Aorta (tissue), 5 donors: ENCODE measurements around the gene A1CF. TPM values are rescaled to one million over a fixed set of nuclear protein-coding genes. Genes with fewer than 3 reads are reported as not detected.

Source experiments
- ATAC-seq: fragments of 200-7000 bp; cut with Tn5 transposase; one replicate; pipeline ENCODE4 v1.9.1; 2022; ENCODE audit warnings: moderate library complexity; ENCODE audit not compliant: low FRiP score
- DNase-seq, 2 donors: peaks; one replicate each; pipeline ENCODE4 v3.0.0-alpha.2; 2020
- H3K27ac ChIP-seq, 2 donors: one replicate each; pipeline ENCODE4 v1.5.1; 2013; ENCODE audit warnings: low read length in 2 of 2, mild to moderate bottlenecking in 2 of 2, moderate library complexity in 2 of 2, control low read depth in 1 of 2, inconsistent platforms in 1 of 2, low read depth in 1 of 2
- H3K27me3 ChIP-seq, 2 donors: one replicate each; pipeline ENCODE4 v1.6.1; 2013; ENCODE audit warnings: control low read depth in 1 of 2, low read length in 1 of 2, mild to moderate bottlenecking in 1 of 2, moderate library complexity in 1 of 2; ENCODE audit not compliant: insufficient read depth in 2 of 2, control insufficient read depth in 1 of 2
- H3K36me3 ChIP-seq, 2 donors: one replicate each; pipeline ENCODE4 v1.6.1; 2013; ENCODE audit warnings: control low read depth in 1 of 2, low read length in 1 of 2, mild to moderate bottlenecking in 1 of 2; ENCODE audit not compliant: insufficient read depth in 2 of 2, control insufficient read depth in 1 of 2
- H3K4me1 ChIP-seq, 2 donors: one replicate each; pipeline ENCODE4 v1.6.1; 2013; ENCODE audit warnings: low read length in 2 of 2, control low read depth in 1 of 2, mild to moderate bottlenecking in 1 of 2, moderate library complexity in 1 of 2; ENCODE audit not compliant: insufficient read depth in 2 of 2, control insufficient read depth in 1 of 2
- H3K4me3 ChIP-seq, 2 donors: one replicate each; pipeline ENCODE4 v1.5.1; 2013; ENCODE audit warnings: low read length in 2 of 2, control low read depth in 1 of 2, mild to moderate bottlenecking in 1 of 2
- H3K9me3 ChIP-seq: one replicate; pipeline ENCODE4 v1.6.1; 2013; ENCODE audit warnings: mild to moderate bottlenecking, low read length; ENCODE audit not compliant: control insufficient read depth
- WGBS, 2 donors: extraction: QIAGEN DNeasy Blood & Tissue Kit; methylation state at CpG; one replicate each; pipeline ENCODE4 v1.1.7; 2013; 5-methylcytosine and 5-hydroxymethylcytosine counted together
- intact Hi-C, 2 donors: fragments of 100-400 bp; cut with DNase I; formaldehyde crosslinking; loops; one replicate each; pipeline versions ENCODE4 v1.14.2 to v1.15.0; 2022
- polyA plus RNA-seq, 2 donors: library from polyadenylated mRNA; stranded (reverse); fragments of 200-250 nt; gene quantifications; one replicate each; pipeline ENCODE4 v1.2.3, GENCODE V29; 2013
- total RNA-seq, 2 donors: library from RNA; stranded (reverse); fragmentation: NEBNext Ultra II Directional; extraction: Animal tissue kit (Norgen Biotek cat#: 25700); gene quantifications; one replicate each; pipeline ENCODE4 v1.2.1, GENCODE V29; 2021
- donor health status: healthy with polysubstance abuse.
- donor health status: Bipolar disorder and iron deficiency.
- donor health status: DM: no; HTN: no; CAD: no.
- donor health status: DM: no; HTN: no; CAD: no.
- donor health status: DM: yes; HTN: yes; CAD: no.

Gene A1CF
- total and polyA plus RNA-seq, 4 donors: 4.8 TPM; not detected in 3

DNA sequence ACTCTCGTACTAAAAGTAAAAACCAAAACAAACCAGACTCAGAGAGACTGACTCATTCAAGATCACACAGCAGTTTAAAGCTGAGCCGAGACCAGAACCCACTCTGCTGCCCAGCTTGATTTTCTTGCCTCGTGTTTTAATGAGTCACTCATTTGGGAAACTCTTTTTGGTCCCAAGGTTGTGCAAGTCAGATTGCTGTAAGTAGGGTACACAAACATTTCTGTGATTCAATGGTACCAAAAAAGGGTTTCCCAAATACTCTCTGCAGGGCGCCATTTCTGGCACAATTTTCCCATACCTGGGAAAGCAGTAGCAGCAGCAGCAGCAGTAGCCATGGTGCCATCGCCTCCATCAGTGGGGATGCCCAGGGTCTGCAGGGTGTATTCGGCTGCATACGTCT lies 75.8 kb downstream of the A1CF start:
- no peak overlapping the region for H3K27ac ChIP-seq
- H3K36me3 ChIP-seq: no peaks in the 10 kb centered on the region
- no peaks in the 10 kb centered on the region for H3K9me3 ChIP-seq
- DNase-seq (no peak), ATAC-seq (no peak)
- 82 to 84% methylated on average over 7 of the region's 7 CpGs for WGBS, 2 donors
- H3K27me3 ChIP-seq: no peaks in the 10 kb centered on the region
- intact Hi-C loops: no loop called here
- H3K4me1 ChIP-seq: no peaks in the 10 kb centered on the region
- H3K4me3 ChIP-seq: no peak overlapping the region

DNA sequence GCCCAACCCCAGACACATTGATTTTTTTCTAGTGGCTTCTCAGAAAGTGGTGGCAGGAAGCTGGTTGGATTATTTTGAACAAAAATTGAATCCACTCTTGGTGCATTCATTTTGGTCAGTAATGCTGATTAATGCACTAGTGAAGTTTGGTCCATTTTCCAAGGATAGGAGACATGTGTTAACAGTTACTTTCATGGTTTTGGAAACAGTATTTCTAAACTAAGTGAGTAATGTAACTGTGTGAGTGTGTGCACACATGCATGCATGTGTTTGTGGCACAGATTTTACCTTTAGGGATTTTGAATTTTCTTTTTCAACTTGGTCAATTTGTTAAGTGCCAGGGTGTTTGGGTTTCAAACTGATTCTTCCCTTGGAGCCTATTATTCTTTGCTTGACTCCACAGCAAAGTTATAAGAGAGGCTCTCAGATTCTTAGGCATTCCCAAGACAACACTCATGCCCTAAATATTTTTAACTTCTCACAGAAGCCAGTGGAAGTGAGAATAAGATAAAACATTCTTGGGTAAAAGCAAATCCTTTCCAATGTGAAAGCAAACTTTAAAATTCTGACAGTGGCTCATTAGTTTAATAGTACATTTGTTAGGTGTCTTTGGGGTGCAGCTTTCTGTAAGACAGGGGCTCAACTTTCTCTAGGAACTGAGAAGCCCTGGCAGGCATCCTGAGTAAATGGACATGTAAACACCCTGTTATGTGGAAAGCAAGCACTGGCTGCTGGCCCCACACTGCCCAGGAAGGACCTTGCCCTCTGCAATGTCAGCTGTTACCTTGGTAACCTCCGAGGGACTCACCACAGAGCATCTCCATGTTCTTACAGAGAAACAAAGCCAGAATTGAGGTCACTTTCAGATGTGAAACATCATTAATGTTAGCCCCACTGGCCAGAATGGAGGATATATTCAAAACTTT lies 77.3 kb downstream of the A1CF start:
- no peaks in the 10 kb centered on the region for H3K36me3 ChIP-seq
- H3K27ac ChIP-seq: no peak overlapping the region
- 13 to 24% methylated on average over 1 of the region's 1 CpG for WGBS, 2 donors
- no peaks in the 10 kb centered on the region for H3K27me3 ChIP-seq
- H3K9me3 ChIP-seq: no peaks in the 10 kb centered on the region
- H3K4me3 ChIP-seq: no peak overlapping the region
- no peak for DNase-seq
- ATAC-seq: no peak
- no peaks in the 10 kb centered on the region for H3K4me1 ChIP-seq
- intact Hi-C loops: no loop called here

DNA sequence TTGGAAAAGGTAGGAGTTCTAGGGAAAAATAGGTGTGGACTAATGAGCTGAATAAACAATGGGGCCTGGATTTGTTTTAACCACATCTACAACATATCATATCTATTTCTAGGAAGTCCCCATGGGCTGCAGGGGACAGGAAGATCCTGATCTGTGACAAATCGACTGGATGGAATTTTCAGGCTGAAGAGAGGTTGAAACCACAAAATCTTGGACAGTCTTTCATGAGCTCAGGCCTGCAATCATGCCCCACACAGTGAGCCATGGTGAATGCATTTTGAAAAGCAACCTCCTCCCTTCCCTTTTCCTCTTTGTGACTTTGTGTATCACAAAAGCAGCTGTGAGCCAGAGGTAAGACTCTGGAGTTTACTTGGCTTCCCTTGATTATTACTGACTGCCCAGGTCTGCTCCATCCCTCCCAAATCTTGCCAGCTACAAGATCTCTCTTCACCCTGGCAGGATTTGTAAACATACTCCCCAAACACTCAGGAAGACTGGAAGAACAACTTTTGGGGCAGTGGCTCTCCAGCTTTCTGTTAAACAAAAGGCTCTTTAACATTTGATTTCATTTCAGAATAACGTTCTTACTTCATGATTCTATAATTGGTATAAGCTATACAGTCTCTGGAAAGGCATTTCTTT lies 79.3 kb downstream of the A1CF start:
- H3K4me3 ChIP-seq: no peak overlapping the region
- ATAC-seq: no peak
- no peaks in the 10 kb centered on the region for H3K36me3 ChIP-seq
- H3K27me3 ChIP-seq: no peaks in the 10 kb centered on the region
- H3K27ac ChIP-seq: no peak overlapping the region
- no peaks in the 10 kb centered on the region for H3K4me1 ChIP-seq
- DNase-seq: no peak
- 49 to 55% methylated on average over 2 of the region's 2 CpGs for WGBS, 2 donors
- intact Hi-C loops: no loop called here
- no peaks in the 10 kb centered on the region for H3K9me3 ChIP-seq

DNA sequence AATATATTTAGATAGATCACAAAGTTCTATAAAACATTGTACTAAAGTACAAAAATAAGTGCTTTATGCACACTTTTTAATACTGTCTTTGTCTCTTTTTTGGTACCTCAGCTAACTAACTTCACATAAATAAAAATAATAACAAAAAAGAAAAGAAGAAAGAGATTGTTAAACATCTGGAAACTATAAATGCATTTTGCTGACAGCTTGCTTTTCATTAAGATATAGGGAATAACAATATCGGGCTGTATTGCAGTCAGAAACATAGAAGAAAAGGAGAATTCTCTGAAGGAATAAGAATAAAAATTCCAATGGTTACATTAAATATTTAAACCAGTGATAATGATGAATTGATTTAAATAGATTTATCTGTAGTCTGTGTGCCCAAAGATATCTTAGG lies 85.8 kb downstream of the A1CF start:
- intact Hi-C loops: no loop called here
- H3K27ac ChIP-seq: no peak overlapping the region
- no peaks in the 10 kb centered on the region for H3K36me3 ChIP-seq

DNA sequence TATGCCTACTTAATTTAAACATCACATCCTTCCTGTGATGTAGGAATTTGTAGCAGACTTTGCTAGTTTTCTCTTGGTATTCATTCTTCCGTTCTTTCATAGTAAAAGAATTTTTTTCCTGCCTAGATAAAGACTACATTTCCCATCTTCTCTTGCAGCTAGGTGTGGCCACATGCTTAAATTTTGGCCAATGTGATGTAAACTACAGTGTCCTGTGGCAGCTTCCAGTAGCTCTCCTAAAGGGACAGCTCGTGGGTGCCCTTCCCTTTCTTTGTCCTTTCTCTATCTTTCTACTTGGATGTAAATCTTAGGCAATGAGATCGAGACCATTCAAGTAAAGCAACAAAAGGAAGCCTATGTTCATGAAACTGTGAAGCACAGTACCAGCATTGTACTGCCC lies 87.1 kb downstream of the A1CF start:
- no peaks in the 10 kb centered on the region for H3K4me1 ChIP-seq
- no peaks in the 10 kb centered on the region for H3K36me3 ChIP-seq
- intact Hi-C loops: no loop called here
- no peaks in the 10 kb centered on the region for H3K27me3 ChIP-seq
- no peaks in the 10 kb centered on the region for H3K9me3 ChIP-seq
- no peak overlapping the region for H3K4me3 ChIP-seq
- no peak for DNase-seq
- no peak overlapping the region for H3K27ac ChIP-seq
- 65 to 69% methylated on average over 3 of the region's 3 CpGs for WGBS, 2 donors
- ATAC-seq: no peak

More for the DNA sequence above, 85.8 kb downstream of the A1CF start:
- Histone ChIP-seq H3K4me3 (no peak overlapping the region), H3K27me3 (no peaks in the 10 kb centered on the region), H3K4me1 (no peaks in the 10 kb centered on the region), H3K9me3 (no peaks in the 10 kb centered on the region)
- DNase-seq (no peak), ATAC-seq (no peak)
- 60 to 75% methylated on average over 1 of the region's 1 CpG for WGBS, 2 donors

DNA sequence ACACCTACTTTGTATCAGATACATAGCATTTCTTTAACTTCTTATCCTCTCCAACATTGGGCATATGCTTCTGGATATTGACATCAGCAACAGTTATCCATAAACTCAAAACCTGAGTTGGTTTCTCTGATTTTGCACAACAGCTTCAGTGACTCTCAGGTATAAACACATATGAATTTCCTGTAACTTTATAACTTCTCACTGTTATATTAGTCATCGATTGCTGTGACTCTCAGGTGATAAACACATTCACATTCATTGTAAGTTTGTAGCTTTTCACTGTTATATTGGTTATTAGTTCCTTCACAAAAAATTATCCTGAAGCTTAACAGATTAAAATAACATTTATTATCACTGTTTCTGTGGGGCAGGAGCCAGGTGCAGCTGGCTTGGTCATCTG lies 88.7 kb downstream of the A1CF start:
- intact Hi-C loops: no loop called here
- Histone ChIP-seq H3K4me1 (no peaks in the 10 kb centered on the region), H3K27ac (no peak overlapping the region), H3K4me3 (no peak overlapping the region), H3K27me3 (no peaks in the 10 kb centered on the region), H3K9me3 (no peaks in the 10 kb centered on the region), H3K36me3 (no peaks in the 10 kb centered on the region)
- DNase-seq (no peak), ATAC-seq (no peak)
- 86 to 88% methylated on average over 1 of the region's 1 CpG for WGBS, 2 donors

DNA sequence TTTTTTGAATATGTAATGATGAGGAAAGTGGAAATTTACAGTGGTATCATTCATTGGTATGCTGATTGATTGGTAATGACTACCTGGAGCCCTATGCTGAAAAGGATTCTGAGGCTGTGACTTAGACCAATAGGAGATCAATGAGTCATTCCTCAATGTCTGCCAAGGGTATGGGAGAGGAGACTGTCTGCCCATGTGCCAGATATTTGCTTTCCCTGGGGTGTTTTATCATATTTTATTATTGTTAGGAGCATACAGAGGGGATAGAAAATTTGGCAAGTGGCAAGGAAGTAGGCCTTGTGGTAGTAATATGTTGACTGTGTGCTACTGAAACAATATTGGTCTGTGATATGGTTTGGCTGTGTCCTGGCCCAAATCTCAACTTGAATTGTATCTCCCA lies 90.9 kb downstream of the A1CF start:
- Histone ChIP-seq H3K9me3 (no peaks in the 10 kb centered on the region), H3K27ac (no peak overlapping the region), H3K4me1 (no peaks in the 10 kb centered on the region), H3K4me3 (no peak overlapping the region), H3K27me3 (no peaks in the 10 kb centered on the region), H3K36me3 (no peaks in the 10 kb centered on the region)
- intact Hi-C loops: no loop called here
- DNase-seq (no peak), ATAC-seq (no peak)

DNA sequence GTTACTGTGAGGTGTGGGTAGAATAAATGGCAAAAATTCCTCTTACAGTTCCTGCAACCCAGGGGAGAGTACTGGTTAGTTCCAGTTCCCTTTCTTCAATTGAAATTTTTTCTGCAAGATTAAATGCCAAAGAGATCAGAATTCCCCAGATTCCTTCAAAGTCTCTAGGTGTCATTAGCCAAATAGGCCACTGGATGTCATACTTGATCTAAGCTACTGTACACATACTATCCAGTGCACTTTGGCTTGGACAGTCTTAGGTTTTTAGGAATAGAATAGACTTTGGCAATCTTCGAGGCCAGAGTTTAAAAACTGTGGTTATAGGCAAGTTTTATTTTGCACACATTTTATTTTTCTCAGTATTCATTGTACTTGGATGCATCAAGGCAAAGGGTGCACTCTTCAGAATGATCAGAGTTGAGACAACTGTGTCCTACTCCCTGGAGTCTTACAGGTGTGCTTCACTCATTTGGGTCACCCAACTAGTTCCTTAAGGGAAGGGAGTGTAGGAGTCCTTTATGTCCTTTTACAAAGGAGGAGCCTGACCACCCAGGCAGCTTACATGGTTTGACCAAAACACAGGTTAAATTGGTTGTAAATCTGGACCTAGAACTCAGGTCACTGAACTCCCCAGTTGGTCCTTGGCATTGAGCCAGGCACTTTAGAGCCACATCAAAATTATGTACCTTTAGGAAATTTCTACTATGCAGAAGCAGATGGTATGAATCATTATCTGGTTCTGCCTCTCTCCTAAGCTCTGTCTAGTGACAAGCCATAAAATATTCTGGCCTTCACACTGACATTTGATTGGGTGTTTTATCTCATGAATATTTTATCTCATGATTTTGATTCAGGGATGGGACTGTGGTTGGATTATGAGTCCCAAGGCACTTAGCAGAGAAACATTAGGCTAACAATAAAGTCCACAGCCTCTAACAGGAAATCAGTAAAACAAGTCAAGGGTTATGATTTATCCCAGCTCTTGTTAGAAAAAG lies 96.2 kb downstream of the A1CF start:
- Histone ChIP-seq H3K27me3 (no peaks in the 10 kb centered on the region), H3K36me3 (no peaks in the 10 kb centered on the region), H3K4me3 (no peak overlapping the region), H3K9me3 (no peaks in the 10 kb centered on the region), H3K4me1 (no peaks in the 10 kb centered on the region), H3K27ac (no peak overlapping the region)
- DNase-seq (no peak), ATAC-seq (no peak)
- 45 to 48% methylated on average over 1 of the region's 1 CpG for WGBS, 2 donors
- intact Hi-C loops: no loop called here
